Cardiac fibroblast (primary cell): Measurements from ENCODE around the gene OAS2.

Experiments used
- DNase-seq, 2 donors: peaks; one replicate each; pipeline versions ENCODE4 v3.0.0 to v3.0.0-alpha.2; 2010; ENCODE audit warnings: low read depth in 2 of 2
- H3K4me3 ChIP-seq, 2 donors: replicated peaks in 1 of 2; 1 replicate in 1 of 2; 2 replicates in 1 of 2; pipeline ENCODE4 v1.5.1; 2011; ENCODE audit warnings: low read depth in 2 of 2, low read length in 2 of 2, mild to moderate bottlenecking in 2 of 2, moderate library complexity in 1 of 2
- TF ChIP-seq, protein P1 (sequence below): IDR thresholded peaks from one replicate; pipeline ENCODE4 v1.5.1; 2011; ENCODE audit warnings: low read depth, mild to moderate bottlenecking, low read length, inconsistent platforms

The OAS2 gene

GRCh38 chr12:112964067-112964670 lies 14.2 kb upstream of the OAS2 start:
- no peak for DNase-seq
- H3K4me3 ChIP-seq, result no peak overlapping the region
- TF ChIP-seq, protein P1, sequence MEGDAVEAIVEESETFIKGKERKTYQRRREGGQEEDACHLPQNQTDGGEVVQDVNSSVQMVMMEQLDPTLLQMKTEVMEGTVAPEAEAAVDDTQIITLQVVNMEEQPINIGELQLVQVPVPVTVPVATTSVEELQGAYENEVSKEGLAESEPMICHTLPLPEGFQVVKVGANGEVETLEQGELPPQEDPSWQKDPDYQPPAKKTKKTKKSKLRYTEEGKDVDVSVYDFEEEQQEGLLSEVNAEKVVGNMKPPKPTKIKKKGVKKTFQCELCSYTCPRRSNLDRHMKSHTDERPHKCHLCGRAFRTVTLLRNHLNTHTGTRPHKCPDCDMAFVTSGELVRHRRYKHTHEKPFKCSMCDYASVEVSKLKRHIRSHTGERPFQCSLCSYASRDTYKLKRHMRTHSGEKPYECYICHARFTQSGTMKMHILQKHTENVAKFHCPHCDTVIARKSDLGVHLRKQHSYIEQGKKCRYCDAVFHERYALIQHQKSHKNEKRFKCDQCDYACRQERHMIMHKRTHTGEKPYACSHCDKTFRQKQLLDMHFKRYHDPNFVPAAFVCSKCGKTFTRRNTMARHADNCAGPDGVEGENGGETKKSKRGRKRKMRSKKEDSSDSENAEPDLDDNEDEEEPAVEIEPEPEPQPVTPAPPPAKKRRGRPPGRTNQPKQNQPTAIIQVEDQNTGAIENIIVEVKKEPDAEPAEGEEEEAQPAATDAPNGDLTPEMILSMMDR, result no peak

- TF ChIP-seq, protein P1, result no peak
- DNase-seq, result no peak
These were observed 13.4 kb upstream of the OAS2 start for GRCh38 chr12:112964915-112965314.

DNA sequence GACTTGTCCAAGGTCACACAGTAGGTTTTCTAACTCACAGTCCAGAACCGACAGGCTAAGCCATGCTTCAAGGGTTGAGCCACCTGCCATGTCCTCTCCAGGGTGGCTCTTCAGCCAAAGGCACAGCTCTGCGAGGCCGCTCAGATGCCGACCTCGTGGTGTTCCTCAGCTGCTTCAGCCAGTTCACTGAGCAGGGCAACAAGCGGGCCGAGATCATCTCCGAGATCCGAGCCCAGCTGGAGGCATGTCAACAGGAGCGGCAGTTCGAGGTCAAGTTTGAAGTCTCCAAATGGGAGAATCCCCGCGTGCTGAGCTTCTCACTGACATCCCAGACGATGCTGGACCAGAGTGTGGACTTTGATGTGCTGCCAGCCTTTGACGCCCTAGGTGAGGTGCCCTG lies 12.7 kb upstream of the OAS2 start:
- TF ChIP-seq, protein P1, result no peak
- H3K4me3 ChIP-seq, result no peak overlapping the region
- no peak for DNase-seq

More at GRCh38 chr12:112964915-112965314, 13.4 kb upstream of the OAS2 start:
- H3K4me3 ChIP-seq, result no peak overlapping the region

DNA sequence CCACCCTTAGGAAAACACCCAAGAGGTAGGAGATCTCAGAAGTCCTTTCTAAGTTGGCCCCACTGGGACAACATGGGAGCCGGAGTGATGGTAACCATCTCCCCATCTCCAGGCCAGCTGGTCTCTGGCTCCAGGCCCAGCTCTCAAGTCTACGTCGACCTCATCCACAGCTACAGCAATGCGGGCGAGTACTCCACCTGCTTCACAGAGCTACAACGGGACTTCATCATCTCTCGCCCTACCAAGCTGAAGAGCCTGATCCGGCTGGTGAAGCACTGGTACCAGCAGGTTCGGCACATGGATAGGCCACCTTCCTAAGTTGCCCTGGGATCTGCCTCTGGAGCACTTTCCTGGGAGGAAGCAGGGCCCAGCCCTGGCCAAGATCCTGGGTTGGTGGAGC lies 11.0 kb upstream of the OAS2 start:
- H3K4me3 ChIP-seq, result no peak overlapping the region
- DNase-seq, result no peak
- TF ChIP-seq, protein P1, result no peak

GRCh38 chr12:112967858-112968257 lies 10.5 kb upstream of the OAS2 start:
- TF ChIP-seq, protein P1, result no peak
- no peak for DNase-seq
- H3K4me3 ChIP-seq, result no peak overlapping the region

DNA sequence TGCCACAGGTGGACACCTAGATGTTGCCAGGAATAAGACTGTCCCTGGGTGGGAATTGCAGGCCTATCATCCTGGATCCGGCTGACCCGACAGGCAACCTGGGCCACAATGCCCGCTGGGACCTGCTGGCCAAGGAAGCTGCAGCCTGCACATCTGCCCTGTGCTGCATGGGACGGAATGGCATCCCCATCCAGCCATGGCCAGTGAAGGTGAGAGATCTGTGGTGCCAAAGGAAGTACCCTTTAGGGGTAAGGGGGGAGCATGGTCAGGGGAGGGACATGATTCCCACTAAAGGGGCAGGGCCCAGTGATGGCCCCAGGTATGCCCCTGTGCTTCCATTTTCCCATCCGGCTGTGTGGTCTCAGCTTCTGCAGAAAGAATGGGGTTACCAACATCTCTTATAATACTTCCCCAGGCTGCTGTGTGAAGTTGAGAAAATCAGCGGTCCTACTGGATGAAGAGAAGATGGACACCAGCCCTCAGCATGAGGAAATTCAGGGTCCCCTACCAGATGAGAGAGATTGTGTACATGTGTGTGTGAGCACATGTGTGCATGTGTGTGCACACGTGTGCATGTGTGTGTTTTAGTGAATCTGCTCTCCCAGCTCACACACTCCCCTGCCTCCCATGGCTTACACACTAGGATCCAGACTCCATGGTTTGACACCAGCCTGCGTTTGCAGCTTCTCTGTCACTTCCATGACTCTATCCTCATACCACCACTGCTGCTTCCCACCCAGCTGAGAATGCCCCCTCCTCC lies 8.6 kb upstream of the OAS2 start:
- TF ChIP-seq, protein P1, result no peak
- DNase-seq, result no peak
- H3K4me3 ChIP-seq, result no peak overlapping the region
